Measurements from ENCODE around the gene CNIH3.

GRCh38 chr1:224612246-224612645 is 3.9 kb upstream of the CNIH3 start:
- TF ChIP-seq CTCF (IDR thresholded peaks at IDR 0.05; ENCODE audit: low read depth, low read length, poor library complexity, severe bottlenecking), result no peak
- TF ChIP-seq EZH2phosphoT487 (IDR thresholded peaks at IDR 0.05; ENCODE audit: borderline replicate concordance, low read length), result no peak
